HG03064 (cell line): ENCODE measurements around the gene LDHD.
A peak's percentile ranks its signal among the peaks of the same experiment; 100 is the strongest.
"Not testable (repeated sequence)": the region's sequence is repeated elsewhere in the genome, so short reads cannot be mapped to it uniquely, and the experiment has no call there.

ENCODE experiments used
- ATAC-seq: cut with Tn5 transposase; IDR thresholded peaks from one replicate; pipeline ENCODE4 v1.9.1; 2021; ENCODE audit warnings: low read depth; ENCODE audit not compliant: unreplicated experiment

The LDHD gene

GRCh38 chr16:75116081-75116910, at the start of gene LDHD:
LDHD (minus strand) TSS chr16:75116780; CDS start chr16:75116720, 60 bp downstream.
- ATAC-seq, result no peak

- ATAC-seq, result no peak
Measured at GRCh38 chr16:75160386-75160785, 43.8 kb upstream of the LDHD start.

GRCh38 chr16:75152635-75153034, 36.1 kb upstream of the LDHD start:
- ATAC-seq, result no peak

- no peak for ATAC-seq
Measured at GRCh38 chr16:75151798-75152197, 35.2 kb upstream of the LDHD start.

GRCh38 chr16:75148311-75149195, 32.0 kb upstream of the LDHD start, which contains the start of gene ZFP1:
ZFP1 (plus strand) TSS chr16:75148524; CDS start chr16:75152952, 4,428 bp downstream.
- ATAC-seq, result peak; percentile 85

- no peak for ATAC-seq
Measured at GRCh38 chr16:75147968-75148310, 31.4 kb upstream of the LDHD start.

- no peak for ATAC-seq
Measured at GRCh38 chr16:75143941-75144340, 27.4 kb upstream of the LDHD start.

- ATAC-seq, result no peak
Measured at GRCh38 chr16:75139498-75139897, 22.9 kb upstream of the LDHD start.

GRCh38 chr16:75138636-75139035, 22.1 kb upstream of the LDHD start:
- ATAC-seq, result no peak

- ATAC-seq, result no peak
Measured at GRCh38 chr16:75138233-75138632, 21.7 kb upstream of the LDHD start.

GRCh38 chr16:75131081-75131480, 14.5 kb upstream of the LDHD start:
- ATAC-seq, result no peak

GRCh38 chr16:75130150-75130771, 13.7 kb upstream of the LDHD start:
- ATAC-seq, result no peak

GRCh38 chr16:75129421-75130149, 13.0 kb upstream of the LDHD start:
- not testable (repeated sequence) for ATAC-seq

GRCh38 chr16:75127713-75128415, 11.3 kb upstream of the LDHD start:
- no peak for ATAC-seq

GRCh38 chr16:75122609-75123008, 6.0 kb upstream of the LDHD start:
- ATAC-seq, result no peak

- ATAC-seq, result no peak
Measured at GRCh38 chr16:75121949-75122568, 5.5 kb upstream of the LDHD start.

GRCh38 chr16:75120253-75120652, 3.7 kb upstream of the LDHD start:
- no peak for ATAC-seq

- no peak for ATAC-seq
Measured at GRCh38 chr16:75118943-75119539, 2.5 kb upstream of the LDHD start.

- no peak for ATAC-seq
Measured at GRCh38 chr16:75116911-75117245, 298 bp upstream of the LDHD start.
